ENCODE data around the gene COQ2. TPM values are rescaled to one million over a fixed set of nuclear protein-coding genes. Genes with fewer than 3 reads are reported as not detected.

COQ2 gene
- total RNA-seq, 3 donors from 2014 or later (not counting 1 experiment from before 2014, with no cell fraction given): 4.7 to 9.7 (median 7.0) TPM

DNA sequence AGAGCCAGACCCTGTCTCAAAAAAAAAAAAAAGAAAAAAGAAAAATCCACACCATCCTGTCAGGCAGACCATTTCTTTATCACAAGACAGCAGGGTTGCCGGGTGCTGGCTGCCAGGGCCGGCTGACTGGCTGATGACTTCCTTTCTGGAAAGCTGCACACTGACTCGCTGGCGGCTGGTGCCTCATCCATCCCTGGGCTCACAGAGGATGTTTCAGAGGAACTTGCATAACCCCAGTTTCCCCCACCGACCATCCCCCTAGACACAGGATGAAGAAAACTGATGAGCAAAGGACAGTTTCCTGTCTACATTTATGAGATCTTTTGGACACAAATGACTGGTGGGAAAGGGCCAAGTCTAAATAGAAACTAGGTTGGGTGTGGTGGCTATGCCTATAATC lies 36.0 kb upstream of the COQ2 start:
- Mint-ChIP-seq H3K27me3 (ENCODE audit: low read depth in 2 of 2) (peaks cover 2 to 9% of the 10 kb centered on the region in 2 donors), H3K9me3 (no peaks in the 10 kb centered on the region), H3K4me3 (no peak overlapping the region), H3K27ac (no peak overlapping the region), H3K36me3 (no peaks in the 10 kb centered on the region), H3K4me1 (peaks cover 6 to 7% of the 10 kb centered on the region in 2 donors)
- DNase-seq (no peak), ATAC-seq (peak in 2 of 3 donors; percentile 15 to 49)
- WGBS (ENCODE audit: insufficient coverage): 24% methylated on average over 5 of the region's 5 CpGs
- Histone ChIP-seq H3K4me3 (ENCODE audit: low read length) (no peak overlapping the region), H3K4me1 (ENCODE audit: control insufficient read depth, insufficient read depth, low read length) (peaks cover 10% of the 10 kb centered on the region), H3K27ac (ENCODE audit: low read length) (no peak overlapping the region), H3K36me3 (ENCODE audit: control insufficient read depth, insufficient read depth, low read length) (peaks cover 3% of the 10 kb centered on the region), H3K9me3 (ENCODE audit: control insufficient read depth, insufficient read depth, low read length) (no peaks in the 10 kb centered on the region), H3K27me3 (ENCODE audit: control insufficient read depth, insufficient read depth, low read length) (no peaks in the 10 kb centered on the region)
- TF ChIP-seq, protein P1, sequence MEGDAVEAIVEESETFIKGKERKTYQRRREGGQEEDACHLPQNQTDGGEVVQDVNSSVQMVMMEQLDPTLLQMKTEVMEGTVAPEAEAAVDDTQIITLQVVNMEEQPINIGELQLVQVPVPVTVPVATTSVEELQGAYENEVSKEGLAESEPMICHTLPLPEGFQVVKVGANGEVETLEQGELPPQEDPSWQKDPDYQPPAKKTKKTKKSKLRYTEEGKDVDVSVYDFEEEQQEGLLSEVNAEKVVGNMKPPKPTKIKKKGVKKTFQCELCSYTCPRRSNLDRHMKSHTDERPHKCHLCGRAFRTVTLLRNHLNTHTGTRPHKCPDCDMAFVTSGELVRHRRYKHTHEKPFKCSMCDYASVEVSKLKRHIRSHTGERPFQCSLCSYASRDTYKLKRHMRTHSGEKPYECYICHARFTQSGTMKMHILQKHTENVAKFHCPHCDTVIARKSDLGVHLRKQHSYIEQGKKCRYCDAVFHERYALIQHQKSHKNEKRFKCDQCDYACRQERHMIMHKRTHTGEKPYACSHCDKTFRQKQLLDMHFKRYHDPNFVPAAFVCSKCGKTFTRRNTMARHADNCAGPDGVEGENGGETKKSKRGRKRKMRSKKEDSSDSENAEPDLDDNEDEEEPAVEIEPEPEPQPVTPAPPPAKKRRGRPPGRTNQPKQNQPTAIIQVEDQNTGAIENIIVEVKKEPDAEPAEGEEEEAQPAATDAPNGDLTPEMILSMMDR (IDR thresholded peaks at IDR 0.05): no peak
- intact Hi-C loops (cut with micrococcal nuclease): no loop called here

DNA sequence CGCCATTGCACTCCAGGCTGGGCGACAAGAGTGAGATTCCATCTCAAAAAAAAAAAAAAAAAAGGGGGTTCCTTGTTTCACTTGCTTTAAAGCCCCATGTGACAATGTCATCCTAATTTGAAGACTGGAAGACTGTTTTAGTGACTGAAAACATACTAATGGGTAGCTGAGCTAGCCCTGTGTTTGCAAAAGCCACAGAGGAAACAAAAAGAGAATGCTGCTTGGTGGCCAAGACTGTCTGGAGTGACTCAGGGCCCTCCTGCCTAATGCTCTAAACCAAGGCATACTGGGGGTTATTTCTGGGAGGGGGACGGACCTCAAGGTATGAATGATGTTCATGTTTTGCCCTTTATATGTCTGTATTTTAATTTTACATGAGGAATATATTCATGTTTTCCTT lies 34.1 kb upstream of the COQ2 start:
- H3K36me3 Mint-ChIP-seq: no peaks in the 10 kb centered on the region

GRCh38 chr4:83317671-83318070 lies 33.1 kb upstream of the COQ2 start:
- TF ChIP-seq, protein P1 (IDR thresholded peaks at IDR 0.05): no peak
- no peaks in the 10 kb centered on the region for H3K9me3 ChIP-seq (ENCODE audit: control insufficient read depth, insufficient read depth, low read length)
- H3K4me1 ChIP-seq (ENCODE audit: control insufficient read depth, insufficient read depth, low read length): peaks cover 10% of the 10 kb centered on the region
- no peaks in the 10 kb centered on the region for H3K27me3 ChIP-seq (ENCODE audit: control insufficient read depth, insufficient read depth, low read length)
- H3K4me3 ChIP-seq (ENCODE audit: low read length): no peak overlapping the region
- WGBS (ENCODE audit: insufficient coverage): 94% methylated on average over 3 of the region's 4 CpGs
- Mint-ChIP-seq H3K4me3 (no peak overlapping the region), H3K36me3 (no peaks in the 10 kb centered on the region), H3K27ac (no peak overlapping the region), H3K27me3 (ENCODE audit: low read depth in 2 of 2) (peaks cover 0 to 3% of the 10 kb centered on the region in 2 donors), H3K4me1 (peaks cover 6 to 7% of the 10 kb centered on the region in 2 donors), H3K9me3 (no peaks in the 10 kb centered on the region)
- ATAC-seq (no peak), DNase-seq (no peak)
- no peak overlapping the region for H3K27ac ChIP-seq (ENCODE audit: low read length)
- intact Hi-C loops (cut with micrococcal nuclease): no loop called here
- H3K36me3 ChIP-seq (ENCODE audit: control insufficient read depth, insufficient read depth, low read length): peaks cover 3% of the 10 kb centered on the region

More for the DNA sequence above, 34.1 kb upstream of the COQ2 start:
- 64% methylated on average over 3 of the region's 3 CpGs for WGBS (ENCODE audit: insufficient coverage)
- H3K4me1 ChIP-seq (ENCODE audit: control insufficient read depth, insufficient read depth, low read length): peaks cover 10% of the 10 kb centered on the region
- H3K27ac ChIP-seq (ENCODE audit: low read length): no peak overlapping the region
- TF ChIP-seq, protein P1 (IDR thresholded peaks at IDR 0.05): no peak
- ATAC-seq (no peak), DNase-seq (no peak)
- H3K9me3 ChIP-seq (ENCODE audit: control insufficient read depth, insufficient read depth, low read length): no peaks in the 10 kb centered on the region
- H3K4me3 ChIP-seq (ENCODE audit: low read length): no peak overlapping the region
- intact Hi-C loops (cut with micrococcal nuclease): no loop called here
- H3K4me3 Mint-ChIP-seq: no peak overlapping the region
- peaks cover 0 to 5% of the 10 kb centered on the region in 2 donors for H3K27me3 Mint-ChIP-seq (ENCODE audit: low read depth in 2 of 2)
- peaks cover 6 to 7% of the 10 kb centered on the region in 2 donors for H3K4me1 Mint-ChIP-seq
- H3K9me3 Mint-ChIP-seq: no peaks in the 10 kb centered on the region
- H3K36me3 ChIP-seq (ENCODE audit: control insufficient read depth, insufficient read depth, low read length): peaks cover 3% of the 10 kb centered on the region
- no peak overlapping the region for H3K27ac Mint-ChIP-seq
- no peaks in the 10 kb centered on the region for H3K27me3 ChIP-seq (ENCODE audit: control insufficient read depth, insufficient read depth, low read length)
